Measurements from ENCODE around the gene LHX6. TPM values are rescaled to one million over a fixed set of nuclear protein-coding genes. Genes with fewer than 3 reads are reported as not detected.

LHX6 gene
- polyA plus RNA-seq, 1 donor from 2014 or later: 0.14 TPM

DNA sequence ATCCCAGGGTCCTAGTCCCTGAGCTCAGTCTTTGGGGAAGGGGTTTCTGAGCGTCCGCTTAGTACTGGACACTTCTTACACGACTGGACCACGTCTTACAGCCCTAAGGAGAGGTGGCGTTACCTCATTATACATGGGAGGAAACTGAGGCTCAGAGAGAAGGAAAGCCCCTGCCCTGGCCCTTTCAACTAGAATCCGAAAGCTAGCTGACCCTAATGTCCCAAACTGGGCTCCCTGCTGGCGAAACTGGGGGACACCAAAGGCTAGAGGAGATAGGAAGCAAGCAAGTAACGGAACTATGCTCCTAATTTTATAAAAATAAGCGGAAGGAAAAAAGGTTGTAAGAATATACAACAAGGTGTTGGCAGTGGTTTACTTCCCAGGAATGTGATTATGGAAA is 14.2 kb downstream of the LHX6 start:
- Histone ChIP-seq H2AFZ (ENCODE audit: low read depth, low read length) (no peak overlapping the region), H3K79me2 (replicated peaks; ENCODE audit: insufficient read depth, low read length) (no peaks in the 10 kb centered on the region), H3K36me3 (ENCODE audit: insufficient read depth, low read length) (no peaks in the 10 kb centered on the region), H3K9me3 (ENCODE audit: low read length) (no peaks in the 10 kb centered on the region), H3K4me3 (ENCODE audit: low read length) (peak overlapping the region; percentile 71), H3K9me2 (ENCODE audit: insufficient read depth, low read length) (no peaks in the 10 kb centered on the region), H3F3A (ENCODE audit: insufficient read depth, low read length, poor library complexity, severe bottlenecking) (no peaks in the 10 kb centered on the region), H3K4me2 (ENCODE audit: low read length) (no peak overlapping the region), H4K20me1 (ENCODE audit: insufficient read depth) (no peaks in the 10 kb centered on the region), H3K27me3 (ENCODE audit: insufficient read depth, low read depth, low read length) (peaks cover 93% of the 10 kb centered on the region), H3K9ac (ENCODE audit: low read length) (no peak overlapping the region), H3K27ac (ENCODE audit: low read length) (no peak overlapping the region)
- TF ChIP-seq RAD21 (conservative IDR thresholded peaks at IDR 0.05): no peak

DNA sequence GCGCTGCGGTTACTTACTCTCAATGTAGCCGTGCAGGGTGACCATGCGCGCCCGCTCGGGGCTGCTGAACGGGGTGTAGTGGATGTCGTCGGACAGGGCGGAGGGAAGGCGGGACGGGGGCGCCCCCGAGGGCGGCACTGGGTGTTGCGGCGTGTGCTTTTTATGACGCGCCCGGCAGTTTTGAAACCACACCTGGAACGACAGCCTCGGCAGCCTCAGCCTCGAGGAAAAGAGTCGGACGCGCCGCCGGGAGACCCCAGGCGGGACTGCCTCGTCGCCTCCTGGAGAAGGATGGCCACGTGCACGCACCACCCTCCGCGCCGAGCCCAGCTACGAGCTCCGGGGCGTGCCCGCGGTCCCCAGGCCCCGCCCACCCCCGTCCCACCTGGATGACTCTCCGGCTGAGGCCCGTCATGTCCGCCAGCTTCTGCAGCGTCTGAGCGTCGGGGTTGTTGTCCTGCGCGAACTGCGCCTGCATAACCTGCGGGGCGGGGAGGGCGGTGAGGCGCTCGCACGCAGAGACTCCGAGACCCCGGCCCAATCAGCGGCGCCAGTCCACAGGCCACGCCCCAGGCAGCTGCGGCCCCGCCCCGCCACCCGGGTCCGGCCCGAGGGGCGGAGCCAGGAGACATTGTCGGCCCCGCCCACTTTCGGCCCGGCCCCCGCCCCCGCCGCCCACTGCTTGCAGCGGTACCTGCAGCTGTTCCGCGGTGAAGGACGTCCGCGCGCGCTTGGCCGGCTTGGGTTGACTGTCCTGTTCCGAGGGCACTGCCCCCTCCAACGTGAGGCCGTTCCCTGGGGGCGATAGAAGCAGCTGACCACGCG is 15.0 kb downstream of the LHX6 start:
- no peak overlapping the region for H3K27ac ChIP-seq (ENCODE audit: low read length)
- H3K27me3 ChIP-seq (ENCODE audit: insufficient read depth, low read depth, low read length): peaks cover 88% of the 10 kb centered on the region
- H3K9me3 ChIP-seq (ENCODE audit: low read length): no peaks in the 10 kb centered on the region
- peak overlapping the region; percentile 40 for H2AFZ ChIP-seq (ENCODE audit: low read depth, low read length)
- no peaks in the 10 kb centered on the region for H3K36me3 ChIP-seq (ENCODE audit: insufficient read depth, low read length)
- H3K9me2 ChIP-seq (ENCODE audit: insufficient read depth, low read length): no peaks in the 10 kb centered on the region
- H3K4me3 ChIP-seq (ENCODE audit: low read length): peak overlapping the region; percentile 71
- H4K20me1 ChIP-seq (ENCODE audit: insufficient read depth): no peaks in the 10 kb centered on the region
- H3F3A ChIP-seq (ENCODE audit: insufficient read depth, low read length, poor library complexity, severe bottlenecking): no peaks in the 10 kb centered on the region
- peak overlapping the region; percentile 25 for H3K4me2 ChIP-seq (ENCODE audit: low read length)
- no peaks in the 10 kb centered on the region for H3K79me2 ChIP-seq (replicated peaks; ENCODE audit: insufficient read depth, low read length)
- H3K9ac ChIP-seq (ENCODE audit: low read length): no peak overlapping the region
- TF ChIP-seq EZH2 (IDR thresholded peaks at IDR 0.05; ENCODE audit: borderline replicate concordance, insufficient read depth, low read length, poor library complexity, severe bottlenecking) (peak; percentile 21), REST (IDR thresholded peaks at IDR 0.05; ENCODE audit: borderline replicate concordance) (no peak), MXI1 (conservative IDR thresholded peaks at IDR 0.05; ENCODE audit: poor library complexity, severe bottlenecking) (peak; percentile 53), EP300 (conservative IDR thresholded peaks at IDR 0.05; ENCODE audit: poor library complexity, severe bottlenecking) (no peak), POLR2AphosphoS5 (IDR thresholded peaks at IDR 0.05) (no peak)
- TF ChIP-seq, protein P1, sequence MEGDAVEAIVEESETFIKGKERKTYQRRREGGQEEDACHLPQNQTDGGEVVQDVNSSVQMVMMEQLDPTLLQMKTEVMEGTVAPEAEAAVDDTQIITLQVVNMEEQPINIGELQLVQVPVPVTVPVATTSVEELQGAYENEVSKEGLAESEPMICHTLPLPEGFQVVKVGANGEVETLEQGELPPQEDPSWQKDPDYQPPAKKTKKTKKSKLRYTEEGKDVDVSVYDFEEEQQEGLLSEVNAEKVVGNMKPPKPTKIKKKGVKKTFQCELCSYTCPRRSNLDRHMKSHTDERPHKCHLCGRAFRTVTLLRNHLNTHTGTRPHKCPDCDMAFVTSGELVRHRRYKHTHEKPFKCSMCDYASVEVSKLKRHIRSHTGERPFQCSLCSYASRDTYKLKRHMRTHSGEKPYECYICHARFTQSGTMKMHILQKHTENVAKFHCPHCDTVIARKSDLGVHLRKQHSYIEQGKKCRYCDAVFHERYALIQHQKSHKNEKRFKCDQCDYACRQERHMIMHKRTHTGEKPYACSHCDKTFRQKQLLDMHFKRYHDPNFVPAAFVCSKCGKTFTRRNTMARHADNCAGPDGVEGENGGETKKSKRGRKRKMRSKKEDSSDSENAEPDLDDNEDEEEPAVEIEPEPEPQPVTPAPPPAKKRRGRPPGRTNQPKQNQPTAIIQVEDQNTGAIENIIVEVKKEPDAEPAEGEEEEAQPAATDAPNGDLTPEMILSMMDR (IDR thresholded peaks at IDR 0.05; ENCODE audit: poor library complexity, severe bottlenecking): peak; percentile 37
